ENCODE results near the gene FLVCR2.

- TF ChIP-seq ZNF274 (IDR thresholded peaks at IDR 0.05; ENCODE audit: low read depth, low read length) (no peak), SUZ12 (IDR thresholded peaks at IDR 0.05; ENCODE audit: extremely low read depth, insufficient read depth, insufficient read length) (no peak)
Observed at GRCh38 chr14:75661499-75661814, 83.0 kb downstream of the FLVCR2 start.

All from NT2/D1 (cell line).